Small intestine (tissue), 7 donors: Measurements from ENCODE around the gene CELA2B. TPM values are rescaled to one million over a fixed set of nuclear protein-coding genes. Genes with fewer than 3 reads are reported as not detected.
"Not testable (repeated sequence)": the region's sequence is repeated elsewhere in the genome, so short reads cannot be mapped to it uniquely, and the experiment has no call there.

Source experiments
- DNase-seq, 2 donors: peaks; one replicate each; pipeline versions ENCODE4 v3.0.0 to v3.0.0-alpha.2; 2013
- FAIRE-seq: peaks from 2 replicates; lab custom pipeline; 2012; peaks lifted over from hg19 to GRCh38; lab: Jason Lieb, UNC
- H3K27ac ChIP-seq, 3 donors: one replicate each; pipeline ENCODE4 v1.5.1; 2013; ENCODE audit warnings: low read length in 2 of 3, mild to moderate bottlenecking in 2 of 3, control low read depth in 1 of 3, inconsistent platforms in 1 of 3, low read depth in 1 of 3, moderate library complexity in 1 of 3
- H3K27me3 ChIP-seq, 3 donors: one replicate each; pipeline ENCODE4 v1.6.1; 2013; ENCODE audit warnings: low read length in 3 of 3, inconsistent platforms in 1 of 3; ENCODE audit not compliant: control insufficient read depth in 3 of 3, insufficient read depth in 3 of 3
- H3K36me3 ChIP-seq, 3 donors: one replicate each; pipeline ENCODE4 v1.6.1; 2013; ENCODE audit warnings: low read length in 3 of 3, inconsistent platforms in 1 of 3, low read depth in 1 of 3, mild to moderate bottlenecking in 1 of 3, moderate library complexity in 1 of 3; ENCODE audit not compliant: control insufficient read depth in 3 of 3, insufficient read depth in 2 of 3
- H3K4me1 ChIP-seq, 3 donors: one replicate each; pipeline ENCODE4 v1.6.1; 2013; ENCODE audit warnings: low read length in 2 of 3, inconsistent platforms in 1 of 3, low read depth in 1 of 3, mild to moderate bottlenecking in 1 of 3, moderate library complexity in 1 of 3; ENCODE audit not compliant: control insufficient read depth in 3 of 3, insufficient read depth in 2 of 3
- H3K4me3 ChIP-seq, 3 donors: one replicate each; pipeline ENCODE4 v1.5.1; 2013; ENCODE audit warnings: low read length in 3 of 3, control low read depth in 1 of 3, inconsistent platforms in 1 of 3, low read depth in 1 of 3, mild to moderate bottlenecking in 1 of 3, moderate library complexity in 1 of 3
- H3K9me3 ChIP-seq, 2 donors: one replicate each; pipeline ENCODE4 v1.6.1; 2013; ENCODE audit warnings: low read depth in 1 of 2, low read length in 1 of 2; ENCODE audit not compliant: control insufficient read depth in 2 of 2, insufficient read depth in 1 of 2
- WGBS, 3 donors: extraction: QIAGEN DNeasy Blood & Tissue Kit; methylation state at CpG; one replicate each; pipeline ENCODE4 v1.1.7; 2013; 5-methylcytosine and 5-hydroxymethylcytosine counted together
- polyA plus RNA-seq, 4 donors: library from polyadenylated mRNA; stranded (reverse) in 3 of 4; unstranded in 1 of 4; fragments of 200-250 nt in 3 of 4; fragments of 120-200 nt in 1 of 4; gene quantifications; one replicate each; pipeline versions ENCODE4 v1.2.1 to v1.2.3, GENCODE V29; 2013
- donor health status: healthy with polysubstance abuse.
- donor health status: control.
- donor health status: control.
- donor health status: Bipolar disorder and iron deficiency.
- donor health status: healthy.

The CELA2B gene
- polyA plus RNA-seq, 4 donors = not detected

DNA sequence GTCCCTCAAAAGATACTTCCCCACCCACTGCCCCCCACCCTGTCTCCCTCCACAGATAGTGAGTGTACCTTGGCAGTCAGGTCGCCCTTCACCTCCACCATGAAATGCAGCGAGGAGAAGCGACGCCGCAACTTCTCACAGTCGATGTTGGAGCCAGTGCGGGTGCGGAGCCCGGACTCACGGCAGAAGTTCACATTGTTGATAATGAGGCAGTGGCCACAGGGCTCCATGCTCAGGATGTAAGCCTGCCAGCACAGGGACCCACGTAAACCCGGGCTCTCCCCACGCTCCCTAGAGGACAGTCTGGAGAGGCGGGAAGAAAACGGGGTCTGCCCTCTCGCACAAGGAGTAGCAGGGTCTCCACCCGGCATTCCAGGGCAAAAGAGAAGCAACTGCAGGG, 30.9 kb downstream of the CELA2B start:
- 96 to 97% (median 97%) methylated on average over 17 of the region's 17 CpGs for WGBS, 3 donors
- no peak for FAIRE-seq
- no peaks in the 10 kb centered on the region for H3K9me3 ChIP-seq
- peaks cover 6 to 69% (median 11%) of the 10 kb centered on the region in 3 donors for H3K36me3 ChIP-seq
- no peak overlapping the region for H3K4me3 ChIP-seq
- no peaks in the 10 kb centered on the region for H3K27me3 ChIP-seq
- no peak for DNase-seq
- H3K4me1 ChIP-seq = no peaks in the 10 kb centered on the region
- H3K27ac ChIP-seq = no peak overlapping the region

DNA sequence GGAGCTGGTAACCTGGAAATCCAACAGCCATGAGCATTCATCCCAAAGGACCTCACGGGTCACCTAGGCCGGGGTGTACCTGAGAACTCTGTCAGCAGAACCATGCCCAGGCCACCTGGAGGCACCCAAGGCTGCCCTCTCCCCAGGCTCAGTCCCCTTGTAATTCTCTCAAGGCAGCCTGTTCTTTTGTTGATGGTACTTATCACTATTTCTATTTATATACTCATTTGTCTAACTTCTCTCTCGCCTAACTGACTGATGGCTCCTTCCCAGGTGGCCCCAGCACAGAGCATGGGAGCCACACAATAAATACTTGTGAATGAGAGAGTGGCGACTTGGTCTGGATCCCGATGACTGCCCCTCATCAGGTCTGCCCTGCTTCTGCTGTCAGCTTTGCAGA, 31.4 kb downstream of the CELA2B start:
- H3K27ac ChIP-seq = no peak overlapping the region
- H3K36me3 ChIP-seq = peaks cover 6 to 69% (median 11%) of the 10 kb centered on the region in 3 donors
- H3K4me3 ChIP-seq = no peak overlapping the region
- H3K27me3 ChIP-seq = no peaks in the 10 kb centered on the region
- FAIRE-seq (no peak), DNase-seq (no peak)
- WGBS, 3 donors = 93 to 94% (median 94%) methylated on average over 5 of the region's 5 CpGs
- no peaks in the 10 kb centered on the region for H3K4me1 ChIP-seq
- no peaks in the 10 kb centered on the region for H3K9me3 ChIP-seq

GRCh38 chr1:15508700-15509487, 33.0 kb downstream of the CELA2B start:
- no peaks in the 10 kb centered on the region for H3K9me3 ChIP-seq
- no peak overlapping the region for H3K27ac ChIP-seq
- FAIRE-seq (no peak), DNase-seq (no peak)
- 83 to 92% (median 88%) methylated on average over 12 of the region's 12 CpGs for WGBS, 3 donors
- peaks cover 3 to 65% (median 9%) of the 10 kb centered on the region in 3 donors for H3K36me3 ChIP-seq
- H3K4me1 ChIP-seq = no peaks in the 10 kb centered on the region
- no peaks in the 10 kb centered on the region for H3K27me3 ChIP-seq
- no peak overlapping the region for H3K4me3 ChIP-seq

- no peak overlapping the region for H3K4me3 ChIP-seq
- no peaks in the 10 kb centered on the region for H3K27me3 ChIP-seq
- no peak overlapping the region for H3K27ac ChIP-seq
- DNase-seq = no peak
- FAIRE-seq = no peak
- peaks cover 0 to 66% (median 9%) of the 10 kb centered on the region in 3 donors for H3K36me3 ChIP-seq
- H3K4me1 ChIP-seq = no peaks in the 10 kb centered on the region
- H3K9me3 ChIP-seq = no peaks in the 10 kb centered on the region
- 80 to 89% (median 89%) methylated on average over 6 to 7 of the region's 7 CpGs for WGBS, 3 donors
Observed at GRCh38 chr1:15509586-15509985, 33.7 kb downstream of the CELA2B start.

- no peak for FAIRE-seq
- H3K36me3 ChIP-seq = peaks cover 0 to 58% (median 2%) of the 10 kb centered on the region in 3 donors
- WGBS, 3 donors = 90 to 93% (median 91%) methylated on average over 8 of the region's 8 CpGs
- no peaks in the 10 kb centered on the region for H3K27me3 ChIP-seq
- H3K27ac ChIP-seq = no peak overlapping the region
- H3K4me3 ChIP-seq = no peak overlapping the region
- H3K4me1 ChIP-seq = no peaks in the 10 kb centered on the region
- DNase-seq = no peak
- H3K9me3 ChIP-seq = no peaks in the 10 kb centered on the region
Observed at GRCh38 chr1:15510611-15511405, 34.9 kb downstream of the CELA2B start.

DNA sequence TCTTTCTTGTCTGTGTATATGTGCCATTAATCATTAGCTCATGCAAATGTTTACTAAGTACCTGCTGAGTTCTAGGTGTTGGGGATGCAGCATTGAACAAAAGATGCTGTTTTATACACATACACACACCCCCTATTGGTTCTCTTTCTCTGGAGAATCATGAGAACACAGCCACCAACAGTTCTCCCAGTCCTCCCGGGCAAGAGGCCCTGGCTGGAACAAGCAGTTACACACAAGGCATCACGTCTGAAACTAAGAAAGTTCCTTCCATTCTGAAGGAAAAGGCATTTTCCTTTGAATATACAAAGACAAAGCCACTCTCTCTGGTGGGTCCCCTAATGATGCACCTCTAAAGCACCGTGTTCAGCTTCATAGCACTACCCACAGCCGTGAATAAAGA, 37.3 kb downstream of the CELA2B start:
- no peak overlapping the region for H3K27ac ChIP-seq
- no peak overlapping the region for H3K4me3 ChIP-seq
- no peaks in the 10 kb centered on the region for H3K4me1 ChIP-seq
- no peaks in the 10 kb centered on the region for H3K9me3 ChIP-seq
- 81 to 83% (median 81%) methylated on average over 4 of the region's 4 CpGs for WGBS, 3 donors
- DNase-seq = no peak
- no peak for FAIRE-seq
- H3K27me3 ChIP-seq = no peaks in the 10 kb centered on the region
- H3K36me3 ChIP-seq = peaks cover 0 to 51% (median 5%) of the 10 kb centered on the region in 3 donors

- no peak for DNase-seq
- Histone ChIP-seq H3K27ac (no peak overlapping the region), H3K27me3 (no peaks in the 10 kb centered on the region), H3K4me3 (no peak overlapping the region), H3K4me1 (no peaks in the 10 kb centered on the region), H3K9me3 (no peaks in the 10 kb centered on the region), H3K36me3 (peaks cover 0 to 54% (median 5%) of the 10 kb centered on the region in 3 donors)
- 92 to 95% (median 93%) methylated on average over 3 of the region's 3 CpGs for WGBS, 3 donors
- FAIRE-seq = no peak
Observed at GRCh38 chr1:15513919-15514318, 38.0 kb downstream of the CELA2B start.

- peaks cover 0 to 57% (median 5%) of the 10 kb centered on the region in 3 donors for H3K36me3 ChIP-seq
- not testable (repeated sequence) for H3K9me3 ChIP-seq, H3K27me3 ChIP-seq, DNase-seq, H3K4me3 ChIP-seq, FAIRE-seq, H3K27ac ChIP-seq, H3K4me1 ChIP-seq
- WGBS, 3 donors = 91 to 97% (median 91%) methylated on average over 5 of the region's 5 CpGs
Observed at GRCh38 chr1:15514557-15514956, 38.7 kb downstream of the CELA2B start.
